Peyer's patch (tissue), 4 donors: ENCODE data around the gene SLC6A18.

Source experiments
- POLR2A ChIP-seq, 2 donors: fragments of 450-650 bp; IDR thresholded peaks; one replicate each; pipeline ENCODE4 v1.5.1; 2017; ENCODE audit warnings: antibody characterized with exemption in 2 of 2, mild to moderate bottlenecking in 2 of 2, moderate library complexity in 2 of 2
- TF ChIP-seq, protein P1 (sequence below), 6 experiments: fragments of 450-650 bp in 4 of 6; fragments of 200-600 bp in 2 of 6; sonication (generic) in 1 of 6; IDR thresholded peaks; one replicate each; pipeline ENCODE4 v1.5.1; 2017 to 2019; ENCODE audit warnings: antibody characterized with exemption in 6 of 6, mild to moderate bottlenecking in 3 of 6, moderate library complexity in 1 of 6

DNA sequence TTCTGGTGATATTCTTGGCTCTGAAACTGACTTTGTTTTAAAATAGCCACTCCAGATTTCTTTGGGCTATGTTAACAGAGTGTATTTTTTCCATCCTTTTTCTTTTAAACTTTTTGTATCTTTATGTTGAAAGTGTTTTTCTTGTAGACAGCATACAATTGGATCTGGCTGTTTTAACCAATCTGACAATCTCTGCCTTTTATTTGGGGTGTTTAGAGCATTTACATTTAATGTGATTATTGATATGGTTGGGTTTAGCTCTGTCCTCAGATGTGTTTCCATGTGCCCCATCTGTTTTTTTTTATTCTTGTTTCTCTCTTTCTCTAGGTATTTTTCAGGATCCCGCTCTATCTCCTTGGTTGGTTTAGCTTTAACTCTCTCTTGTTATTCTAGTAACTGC is 10.7 kb downstream of the SLC6A18 start:
- TF ChIP-seq, protein P1, sequence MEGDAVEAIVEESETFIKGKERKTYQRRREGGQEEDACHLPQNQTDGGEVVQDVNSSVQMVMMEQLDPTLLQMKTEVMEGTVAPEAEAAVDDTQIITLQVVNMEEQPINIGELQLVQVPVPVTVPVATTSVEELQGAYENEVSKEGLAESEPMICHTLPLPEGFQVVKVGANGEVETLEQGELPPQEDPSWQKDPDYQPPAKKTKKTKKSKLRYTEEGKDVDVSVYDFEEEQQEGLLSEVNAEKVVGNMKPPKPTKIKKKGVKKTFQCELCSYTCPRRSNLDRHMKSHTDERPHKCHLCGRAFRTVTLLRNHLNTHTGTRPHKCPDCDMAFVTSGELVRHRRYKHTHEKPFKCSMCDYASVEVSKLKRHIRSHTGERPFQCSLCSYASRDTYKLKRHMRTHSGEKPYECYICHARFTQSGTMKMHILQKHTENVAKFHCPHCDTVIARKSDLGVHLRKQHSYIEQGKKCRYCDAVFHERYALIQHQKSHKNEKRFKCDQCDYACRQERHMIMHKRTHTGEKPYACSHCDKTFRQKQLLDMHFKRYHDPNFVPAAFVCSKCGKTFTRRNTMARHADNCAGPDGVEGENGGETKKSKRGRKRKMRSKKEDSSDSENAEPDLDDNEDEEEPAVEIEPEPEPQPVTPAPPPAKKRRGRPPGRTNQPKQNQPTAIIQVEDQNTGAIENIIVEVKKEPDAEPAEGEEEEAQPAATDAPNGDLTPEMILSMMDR (IDR thresholded peaks at IDR 0.05), result no peak
- TF ChIP-seq POLR2A (IDR thresholded peaks at IDR 0.05), result no peak
